Fibroblast of skin of left biceps (primary cell): ENCODE measurements around the gene CRAMP1.
A peak's percentile ranks its signal among the peaks of the same experiment; 100 is the strongest.

Source experiments
- DNase-seq, 2 experiments: peaks; one replicate each; pipeline ENCODE4 v3.0.0-alpha.2; 2013; ENCODE audit warnings: low read depth in 2 of 2

CRAMP1 gene

GRCh38 chr16:1601489-1601888, 10.7 kb upstream of the CRAMP1 start:
- no peak for DNase-seq

- DNase-seq: no peak
Observed at GRCh38 chr16:1602285-1602684, 9.9 kb upstream of the CRAMP1 start.

- DNase-seq: no peak
Observed at GRCh38 chr16:1606774-1607173, 5.4 kb upstream of the CRAMP1 start.

GRCh38 chr16:1607971-1608370, 4.2 kb upstream of the CRAMP1 start:
- no peak for DNase-seq

- peak; percentile 38 to 52 for DNase-seq
Observed at GRCh38 chr16:1610071-1610898, 1.9 kb upstream of the CRAMP1 start.

GRCh38 chr16:1610899-1611632, 1.1 kb upstream of the CRAMP1 start:
- no peak for DNase-seq

- no peak for DNase-seq
Observed at GRCh38 chr16:1613211-1613622, 1.1 kb downstream of the CRAMP1 start.

GRCh38 chr16:1613728-1614455, 1.7 kb downstream of the CRAMP1 start:
- no peak for DNase-seq

GRCh38 chr16:1614456-1615102, 2.4 kb downstream of the CRAMP1 start:
- no peak for DNase-seq

- peak; percentile 20 to 24 for DNase-seq
Observed at GRCh38 chr16:1615761-1616160, 3.6 kb downstream of the CRAMP1 start.

- DNase-seq: no peak
Observed at GRCh38 chr16:1619976-1620375, 7.8 kb downstream of the CRAMP1 start.

- no peak for DNase-seq
Observed at GRCh38 chr16:1620391-1620790, 8.2 kb downstream of the CRAMP1 start.

- DNase-seq: no peak
Observed at GRCh38 chr16:1621851-1622250, 9.7 kb downstream of the CRAMP1 start.

GRCh38 chr16:1626327-1626726, 14.2 kb downstream of the CRAMP1 start:
- no peak for DNase-seq

GRCh38 chr16:1626776-1627175, 14.6 kb downstream of the CRAMP1 start:
- no peak for DNase-seq

- DNase-seq: no peak
Observed at GRCh38 chr16:1630450-1631213, 18.5 kb downstream of the CRAMP1 start.

GRCh38 chr16:1631230-1631629, 19.1 kb downstream of the CRAMP1 start:
- DNase-seq: no peak

GRCh38 chr16:1631931-1632637, 19.9 kb downstream of the CRAMP1 start:
- DNase-seq: no peak

GRCh38 chr16:1632638-1632970, 20.4 kb downstream of the CRAMP1 start:
- no peak for DNase-seq

GRCh38 chr16:1633310-1633709, 21.1 kb downstream of the CRAMP1 start:
- no peak for DNase-seq

GRCh38 chr16:1634541-1634940, 22.4 kb downstream of the CRAMP1 start:
- no peak for DNase-seq
